GM23338 (cell line): ENCODE data around the gene MAMSTR.
"Not testable (repeated sequence)": the region's sequence is repeated elsewhere in the genome, so short reads cannot be mapped to it uniquely, and the experiment has no call there.

ENCODE experiments used
- EZH2 ChIP-seq: fragments of 200-600 bp; sonication (generic); IDR thresholded peaks from one replicate; pipeline ENCODE4 v1.8.0; 2017; ENCODE audit warnings: antibody characterized with exemption, mild to moderate bottlenecking, low read depth; ENCODE audit not compliant: unreplicated experiment
- EZH2phosphoT487 ChIP-seq: fragments of 200-600 bp; sonication (generic); IDR thresholded peaks from one replicate; pipeline ENCODE4 v1.8.1; 2018; ENCODE audit warnings: antibody characterized with exemption; ENCODE audit not compliant: unreplicated experiment
- JUNB ChIP-seq: IDR thresholded peaks from one replicate; pipeline ENCODE4 v1.6.1; 2016; ENCODE audit warnings: antibody characterized with exemption; ENCODE audit not compliant: unreplicated experiment
- NANOG ChIP-seq: IDR thresholded peaks from 2 replicates; pipeline ENCODE4 v1.6.1; 2016; ENCODE audit warnings: antibody characterized with exemption, borderline replicate concordance
- POLR2AphosphoS5 ChIP-seq: IDR thresholded peaks from 2 replicates; pipeline ENCODE4 v1.6.1; 2016; ENCODE audit warnings: antibody characterized with exemption, low read depth
- ZNF331 ChIP-seq: fragments of 250-450 bp; sonication (Bioruptor Pico); IDR thresholded peaks from 2 replicates; pipeline ENCODE4 v1.5.0; 2020; ENCODE audit warnings: low read depth, mild to moderate bottlenecking, moderate library complexity
- TF ChIP-seq, protein P1 (sequence below), 2 experiments: fragments of 200-600 bp in 1 of 2; sonication (generic) in 1 of 2; conservative IDR thresholded peaks; 2 replicates each; pipeline versions ENCODE4 v1.5.1 to v1.6.1; 2016 to 2017; ENCODE audit warnings: antibody characterized with exemption in 2 of 2, low read depth in 2 of 2, mild to moderate bottlenecking in 2 of 2, moderate library complexity in 1 of 2
- TF ChIP-seq, protein P2 (sequence below): IDR thresholded peaks from one replicate; pipeline ENCODE4 v1.6.1; 2018; ENCODE audit warnings: antibody characterized with exemption; ENCODE audit not compliant: unreplicated experiment
- TF ChIP-seq, protein P3 (sequence below): IDR thresholded peaks from 2 replicates; pipeline ENCODE4 v1.6.1; 2016; ENCODE audit warnings: antibody characterized with exemption

DNA sequence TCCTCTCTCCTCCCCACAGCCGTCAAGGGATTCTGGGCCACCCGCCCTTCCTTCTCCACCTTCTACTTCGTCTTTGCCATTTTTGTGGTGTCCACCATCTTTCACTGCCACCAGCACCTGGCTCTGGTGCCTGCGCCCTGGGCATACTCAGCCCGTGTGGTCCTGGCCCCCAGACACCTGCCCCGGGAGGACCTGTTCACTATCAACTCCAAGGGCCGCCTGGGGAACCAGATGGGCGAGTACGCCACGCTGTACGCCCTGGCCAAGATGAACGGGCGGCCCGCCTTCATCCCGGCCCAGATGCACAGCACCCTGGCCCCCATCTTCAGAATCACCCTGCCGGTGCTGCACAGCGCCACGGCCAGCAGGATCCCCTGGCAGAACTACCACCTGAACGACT is 39.5 kb downstream of the MAMSTR start:
- TF ChIP-seq, protein P1, sequence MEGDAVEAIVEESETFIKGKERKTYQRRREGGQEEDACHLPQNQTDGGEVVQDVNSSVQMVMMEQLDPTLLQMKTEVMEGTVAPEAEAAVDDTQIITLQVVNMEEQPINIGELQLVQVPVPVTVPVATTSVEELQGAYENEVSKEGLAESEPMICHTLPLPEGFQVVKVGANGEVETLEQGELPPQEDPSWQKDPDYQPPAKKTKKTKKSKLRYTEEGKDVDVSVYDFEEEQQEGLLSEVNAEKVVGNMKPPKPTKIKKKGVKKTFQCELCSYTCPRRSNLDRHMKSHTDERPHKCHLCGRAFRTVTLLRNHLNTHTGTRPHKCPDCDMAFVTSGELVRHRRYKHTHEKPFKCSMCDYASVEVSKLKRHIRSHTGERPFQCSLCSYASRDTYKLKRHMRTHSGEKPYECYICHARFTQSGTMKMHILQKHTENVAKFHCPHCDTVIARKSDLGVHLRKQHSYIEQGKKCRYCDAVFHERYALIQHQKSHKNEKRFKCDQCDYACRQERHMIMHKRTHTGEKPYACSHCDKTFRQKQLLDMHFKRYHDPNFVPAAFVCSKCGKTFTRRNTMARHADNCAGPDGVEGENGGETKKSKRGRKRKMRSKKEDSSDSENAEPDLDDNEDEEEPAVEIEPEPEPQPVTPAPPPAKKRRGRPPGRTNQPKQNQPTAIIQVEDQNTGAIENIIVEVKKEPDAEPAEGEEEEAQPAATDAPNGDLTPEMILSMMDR (conservative IDR thresholded peaks at IDR 0.05; ENCODE audit: low read depth in 2 of 2) = not testable (repeated sequence)
- TF ChIP-seq EZH2; POLR2AphosphoS5; EZH2phosphoT487; ZNF331 (CRISPR knock-in tag); NANOG; JUNB: not testable (repeated sequence)
- TF ChIP-seq, protein P2, sequence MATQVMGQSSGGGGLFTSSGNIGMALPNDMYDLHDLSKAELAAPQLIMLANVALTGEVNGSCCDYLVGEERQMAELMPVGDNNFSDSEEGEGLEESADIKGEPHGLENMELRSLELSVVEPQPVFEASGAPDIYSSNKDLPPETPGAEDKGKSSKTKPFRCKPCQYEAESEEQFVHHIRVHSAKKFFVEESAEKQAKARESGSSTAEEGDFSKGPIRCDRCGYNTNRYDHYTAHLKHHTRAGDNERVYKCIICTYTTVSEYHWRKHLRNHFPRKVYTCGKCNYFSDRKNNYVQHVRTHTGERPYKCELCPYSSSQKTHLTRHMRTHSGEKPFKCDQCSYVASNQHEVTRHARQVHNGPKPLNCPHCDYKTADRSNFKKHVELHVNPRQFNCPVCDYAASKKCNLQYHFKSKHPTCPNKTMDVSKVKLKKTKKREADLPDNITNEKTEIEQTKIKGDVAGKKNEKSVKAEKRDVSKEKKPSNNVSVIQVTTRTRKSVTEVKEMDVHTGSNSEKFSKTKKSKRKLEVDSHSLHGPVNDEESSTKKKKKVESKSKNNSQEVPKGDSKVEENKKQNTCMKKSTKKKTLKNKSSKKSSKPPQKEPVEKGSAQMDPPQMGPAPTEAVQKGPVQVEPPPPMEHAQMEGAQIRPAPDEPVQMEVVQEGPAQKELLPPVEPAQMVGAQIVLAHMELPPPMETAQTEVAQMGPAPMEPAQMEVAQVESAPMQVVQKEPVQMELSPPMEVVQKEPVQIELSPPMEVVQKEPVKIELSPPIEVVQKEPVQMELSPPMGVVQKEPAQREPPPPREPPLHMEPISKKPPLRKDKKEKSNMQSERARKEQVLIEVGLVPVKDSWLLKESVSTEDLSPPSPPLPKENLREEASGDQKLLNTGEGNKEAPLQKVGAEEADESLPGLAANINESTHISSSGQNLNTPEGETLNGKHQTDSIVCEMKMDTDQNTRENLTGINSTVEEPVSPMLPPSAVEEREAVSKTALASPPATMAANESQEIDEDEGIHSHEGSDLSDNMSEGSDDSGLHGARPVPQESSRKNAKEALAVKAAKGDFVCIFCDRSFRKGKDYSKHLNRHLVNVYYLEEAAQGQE = not testable (repeated sequence)
- TF ChIP-seq, protein P3, sequence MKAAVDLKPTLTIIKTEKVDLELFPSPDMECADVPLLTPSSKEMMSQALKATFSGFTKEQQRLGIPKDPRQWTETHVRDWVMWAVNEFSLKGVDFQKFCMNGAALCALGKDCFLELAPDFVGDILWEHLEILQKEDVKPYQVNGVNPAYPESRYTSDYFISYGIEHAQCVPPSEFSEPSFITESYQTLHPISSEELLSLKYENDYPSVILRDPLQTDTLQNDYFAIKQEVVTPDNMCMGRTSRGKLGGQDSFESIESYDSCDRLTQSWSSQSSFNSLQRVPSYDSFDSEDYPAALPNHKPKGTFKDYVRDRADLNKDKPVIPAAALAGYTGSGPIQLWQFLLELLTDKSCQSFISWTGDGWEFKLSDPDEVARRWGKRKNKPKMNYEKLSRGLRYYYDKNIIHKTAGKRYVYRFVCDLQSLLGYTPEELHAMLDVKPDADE = not testable (repeated sequence)
